CD4-positive, alpha-beta T cell treated with Interferon alpha-2 for 1 hour (primary cell): Measurements from ENCODE around the gene NDUFC1.
"Not testable (repeated sequence)": the region's sequence is repeated elsewhere in the genome, so short reads cannot be mapped to it uniquely, and the experiment has no call there.

Source experiments
- DNase-seq, 2 donors: peaks; one replicate each; pipeline ENCODE4 v3.0.0-alpha.2; 2020 to 2022

Gene NDUFC1

GRCh38 chr4:139301821-139302611, at the start of gene NDUFC1:
TSS of gene NDUFC1 (minus strand) at chr4:139302477. CDS start at chr4:139295798, 6,679 bp downstream.
- peak; percentile 62 to 77 for DNase-seq

- DNase-seq = no peak
These were observed 35.3 kb upstream of the NDUFC1 start for GRCh38 chr4:139337612-139338011.

- DNase-seq = no peak
These were observed 30.8 kb upstream of the NDUFC1 start for GRCh38 chr4:139333046-139333445.

GRCh38 chr4:139331185-139331584, 28.9 kb upstream of the NDUFC1 start:
- no peak for DNase-seq

GRCh38 chr4:139330283-139330682, 28.0 kb upstream of the NDUFC1 start:
- no peak for DNase-seq

- no peak for DNase-seq
These were observed 27.5 kb upstream of the NDUFC1 start for GRCh38 chr4:139329665-139330200.

- DNase-seq = no peak
These were observed 22.3 kb upstream of the NDUFC1 start for GRCh38 chr4:139324620-139325019.

GRCh38 chr4:139322541-139322940, 20.3 kb upstream of the NDUFC1 start:
- DNase-seq = not testable (repeated sequence)

GRCh38 chr4:139322070-139322469, 19.8 kb upstream of the NDUFC1 start:
- DNase-seq = not testable (repeated sequence)

- no peak for DNase-seq
These were observed 17.3 kb upstream of the NDUFC1 start for GRCh38 chr4:139319571-139319970.

- no peak for DNase-seq
These were observed 15.4 kb upstream of the NDUFC1 start for GRCh38 chr4:139317635-139318034.

GRCh38 chr4:139316733-139317132, 14.5 kb upstream of the NDUFC1 start:
- no peak for DNase-seq

- DNase-seq = peak in 1 of 2 donors; percentile 13
These were observed 13.0 kb upstream of the NDUFC1 start for GRCh38 chr4:139315221-139315675.

- peak in 1 of 2 donors; percentile 39 for DNase-seq
These were observed 11.9 kb upstream of the NDUFC1 start for GRCh38 chr4:139314047-139314800.

- DNase-seq = not testable (repeated sequence)
These were observed 11.1 kb upstream of the NDUFC1 start for GRCh38 chr4:139313414-139313813.

GRCh38 chr4:139312552-139313332, 10.5 kb upstream of the NDUFC1 start:
- DNase-seq = no peak

GRCh38 chr4:139311909-139312308, 9.6 kb upstream of the NDUFC1 start:
- no peak for DNase-seq

GRCh38 chr4:139304920-139305319, 2.6 kb upstream of the NDUFC1 start:
- DNase-seq = no peak

- peak; percentile 97 to 98 for DNase-seq
These were observed 1.0 kb downstream of the NDUFC1 start, which contains the start of gene NAA15 for GRCh38 chr4:139301113-139301820. TSS of gene NAA15 (plus strand) at chr4:139301505. CDS start at chr4:139301778, 273 bp downstream.

GRCh38 chr4:139300431-139301112, 1.7 kb downstream of the NDUFC1 start:
- DNase-seq = peak in 1 of 2 donors; percentile 34

- no peak for DNase-seq
These were observed 2.7 kb downstream of the NDUFC1 start for GRCh38 chr4:139299536-139299935.
